ENCODE measurements around the gene RAB38.

- no peak for TF ChIP-seq POLR2AphosphoS5 (IDR thresholded peaks at IDR 0.05; ENCODE audit: low read depth, low read length)
- TF ChIP-seq POLR2A (IDR thresholded peaks at IDR 0.05; ENCODE audit: low read depth, low read length), result no peak
- no peak for TF ChIP-seq TAF1 (IDR thresholded peaks at IDR 0.05; ENCODE audit: borderline replicate concordance, low read depth, low read length)
These were observed 3.9 kb upstream of the RAB38 start for GRCh38 chr11:88179141-88179540.
